Activated CD8-positive, alpha-beta memory T cell treated with anti-CD3 and anti-CD28 coated beads, Interleukin-2, amount 50 U/mL, for 1 hour (primary cell): ENCODE results near the gene SELENOO.

ENCODE experiments used
- DNase-seq: peaks from one replicate; pipeline ENCODE4 v3.0.0-alpha.2; 2020; ENCODE audit errors: extremely low read depth

Gene SELENOO

GRCh38 chr22:50217543-50218152 lies 16.8 kb downstream of the SELENOO start:
- no peak for DNase-seq

- DNase-seq = no peak
These were observed 17.6 kb downstream of the SELENOO start for GRCh38 chr22:50218153-50218995.

- no peak for DNase-seq
These were observed 18.4 kb downstream of the SELENOO start for GRCh38 chr22:50218996-50219727.

- no peak for DNase-seq
These were observed 19.2 kb downstream of the SELENOO start for GRCh38 chr22:50219800-50220602.

GRCh38 chr22:50220603-50221409 lies 20.0 kb downstream of the SELENOO start:
- DNase-seq = no peak

- no peak for DNase-seq
These were observed 20.8 kb downstream of the SELENOO start for GRCh38 chr22:50221410-50222300.

- DNase-seq = no peak
These were observed 21.7 kb downstream of the SELENOO start for GRCh38 chr22:50222508-50222907.

GRCh38 chr22:50224071-50224470 lies 23.3 kb downstream of the SELENOO start:
- no peak for DNase-seq

GRCh38 chr22:50225200-50225969 lies 24.6 kb downstream of the SELENOO start:
- DNase-seq = no peak

- no peak for DNase-seq
These were observed 25.5 kb downstream of the SELENOO start for GRCh38 chr22:50226063-50226874.

- no peak for DNase-seq
These were observed 26.0 kb downstream of the SELENOO start for GRCh38 chr22:50226875-50227165.

GRCh38 chr22:50227579-50228215 lies 26.9 kb downstream of the SELENOO start:
- no peak for DNase-seq

GRCh38 chr22:50228366-50228765 lies 27.6 kb downstream of the SELENOO start:
- DNase-seq = no peak

GRCh38 chr22:50229370-50229769 lies 28.6 kb downstream of the SELENOO start:
- DNase-seq = no peak

- no peak for DNase-seq
These were observed 31.8 kb downstream of the SELENOO start for GRCh38 chr22:50232481-50233151.

GRCh38 chr22:50233223-50233622 lies 32.4 kb downstream of the SELENOO start:
- DNase-seq = no peak

GRCh38 chr22:50236731-50237409 lies 36.1 kb downstream of the SELENOO start:
- DNase-seq = no peak
